Liver (tissue), 9 donors: ENCODE results near the gene ITGA2. TPM values are rescaled to one million over a fixed set of nuclear protein-coding genes. Genes with fewer than 3 reads are reported as not detected.

Experiments
- DNase-seq: peaks from one replicate; pipeline ENCODE4 v3.0.0-alpha.2; 2017; ENCODE audit warnings: low spot score
- H3K27ac ChIP-seq, 2 donors: one replicate each; pipeline ENCODE4 v1.7.0; 2013; ENCODE audit warnings: inconsistent platforms in 2 of 2, low read length in 2 of 2, control low read depth in 1 of 2, low read depth in 1 of 2, mild to moderate bottlenecking in 1 of 2
- H3K27me3 ChIP-seq, 4 donors: one replicate each; pipeline versions ENCODE4 v1.6.1 to v1.7.0; 2013; ENCODE audit warnings: low read length in 3 of 4, inconsistent platforms in 1 of 4, mild to moderate bottlenecking in 1 of 4, moderate library complexity in 1 of 4; ENCODE audit not compliant: control insufficient read depth in 4 of 4, insufficient read depth in 4 of 4
- H3K36me3 ChIP-seq, 4 donors: one replicate each; pipeline versions ENCODE4 v1.6.1 to v1.7.0; 2013; ENCODE audit warnings: low read length in 3 of 4, mild to moderate bottlenecking in 3 of 4, low read depth in 1 of 4, moderate library complexity in 1 of 4; ENCODE audit not compliant: control insufficient read depth in 4 of 4, insufficient read depth in 3 of 4
- H3K4me1 ChIP-seq, 4 donors: one replicate each; pipeline versions ENCODE4 v1.6.1 to v1.7.0; 2013; ENCODE audit warnings: low read length in 3 of 4, mild to moderate bottlenecking in 3 of 4, moderate library complexity in 1 of 4; ENCODE audit not compliant: control insufficient read depth in 4 of 4, insufficient read depth in 4 of 4
- H3K4me3 ChIP-seq, 3 donors: one replicate each; pipeline versions ENCODE4 v1.6.1 to v1.7.0; 2013; ENCODE audit warnings: low read length in 3 of 3, control low read depth in 1 of 3, low read depth in 1 of 3, mild to moderate bottlenecking in 1 of 3
- H3K9ac ChIP-seq, 2 donors: one replicate each; pipeline ENCODE4 v1.7.0; 2013; ENCODE audit warnings: low read length in 2 of 2, mild to moderate bottlenecking in 2 of 2, moderate library complexity in 2 of 2, control low read depth in 1 of 2, low read depth in 1 of 2
- H3K9me3 ChIP-seq, 4 donors: one replicate each; pipeline versions ENCODE4 v1.6.1 to v1.7.0; 2013; ENCODE audit warnings: low read length in 3 of 4; ENCODE audit not compliant: control insufficient read depth in 4 of 4
- EGR1 ChIP-seq, 2 donors: IDR thresholded peaks; 2 replicates each; pipeline ENCODE4 v1.6.1; 2016 to 2018; ENCODE audit warnings: antibody characterized with exemption in 2 of 2, low read depth in 2 of 2
- FOXA1 ChIP-seq: IDR thresholded peaks from 2 replicates; pipeline ENCODE4 v1.6.1; 2016; ENCODE audit warnings: antibody characterized with exemption
- FOXA2 ChIP-seq: IDR thresholded peaks from 2 replicates; pipeline ENCODE4 v1.6.1; 2016; ENCODE audit warnings: antibody characterized with exemption
- GABPA ChIP-seq, 2 donors: IDR thresholded peaks in 1 of 2; conservative IDR thresholded peaks in 1 of 2; 2 replicates each; pipeline ENCODE4 v1.6.1; 2016; ENCODE audit warnings: antibody characterized with exemption in 2 of 2, mild to moderate bottlenecking in 1 of 2, moderate library complexity in 1 of 2
- HNF4G ChIP-seq: IDR thresholded peaks from 2 replicates; pipeline ENCODE4 v1.6.1; 2016; ENCODE audit warnings: antibody characterized with exemption
- JUND ChIP-seq, 2 donors: IDR thresholded peaks; 2 replicates each; pipeline ENCODE4 v1.6.1; 2016; ENCODE audit warnings: antibody characterized with exemption in 2 of 2
- NR2F2 ChIP-seq: IDR thresholded peaks from 2 replicates; pipeline ENCODE4 v1.6.1; 2016; ENCODE audit warnings: antibody characterized with exemption
- RAD21 ChIP-seq, 2 donors: IDR thresholded peaks; 2 replicates each; pipeline ENCODE4 v1.6.1; 2016; ENCODE audit warnings: antibody characterized with exemption in 2 of 2, mild to moderate bottlenecking in 2 of 2
- RXRA ChIP-seq, 2 donors: IDR thresholded peaks; 2 replicates each; pipeline ENCODE4 v1.6.1; 2017 to 2018; ENCODE audit warnings: antibody characterized with exemption in 2 of 2, mild to moderate bottlenecking in 1 of 2
- SP1 ChIP-seq: IDR thresholded peaks from 2 replicates; pipeline ENCODE4 v1.6.1; 2018; ENCODE audit warnings: antibody characterized with exemption, mild to moderate bottlenecking
- TAF1 ChIP-seq: conservative IDR thresholded peaks from 2 replicates; pipeline ENCODE4 v1.6.1; 2016; ENCODE audit warnings: antibody characterized with exemption, mild to moderate bottlenecking
- YY1 ChIP-seq: IDR thresholded peaks from 2 replicates; pipeline ENCODE4 v1.6.1; 2016; ENCODE audit warnings: antibody characterized with exemption, mild to moderate bottlenecking
- WGBS: extraction: QIAGEN DNeasy Blood & Tissue Kit; methylation state at CpG from one replicate; pipeline ENCODE4 v1.1.7; 2013; 5-methylcytosine and 5-hydroxymethylcytosine counted together
- polyA plus RNA-seq, 2 donors: library from polyadenylated mRNA; stranded (reverse) in 1 of 2; unstranded in 1 of 2; fragments of 200-250 nt in 1 of 2; fragments of >200 nt in 1 of 2; fragmentation: Nextera tagmentation in 1 of 2; extraction: Ambion mirVana in 1 of 2; gene quantifications; one replicate each; pipeline versions ENCODE4 v1.2.1 to v1.2.3, GENCODE V29; 2013 to 2015
- total RNA-seq, 2 donors: library from RNA; depleted of rRNA; stranded (reverse); fragments of >200 nt; gene quantifications; one replicate each; pipeline ENCODE4 v1.2.3, GENCODE V29; 2014
- TF ChIP-seq, protein P1 (sequence below): IDR thresholded peaks from 2 replicates; pipeline ENCODE4 v1.6.1; 2016; ENCODE audit warnings: antibody characterized with exemption
- TF ChIP-seq, protein P2 (sequence below): IDR thresholded peaks from 2 replicates; pipeline ENCODE4 v1.6.1; 2016; ENCODE audit warnings: antibody characterized with exemption
- TF ChIP-seq, protein P3 (sequence below): IDR thresholded peaks from 2 replicates; pipeline ENCODE4 v1.6.1; 2016; ENCODE audit warnings: antibody characterized with exemption
- TF ChIP-seq, protein P4 (sequence below): fragments of 150-350 bp; IDR thresholded peaks from 2 replicates; pipeline ENCODE4 v1.5.1; 2017; ENCODE audit warnings: improper control_type of control experiment, low read depth, low read length; ENCODE audit not compliant: missing input control
- donor health status: healthy.
- donor health status: healthy.
- donor health status: healthy.
- donor health status: healthy.
- donor health status: healthy.

The ITGA2 gene
- total and polyA plus RNA-seq, 4 donors = 0.12 to 0.61 (median 0.33) TPM

DNA sequence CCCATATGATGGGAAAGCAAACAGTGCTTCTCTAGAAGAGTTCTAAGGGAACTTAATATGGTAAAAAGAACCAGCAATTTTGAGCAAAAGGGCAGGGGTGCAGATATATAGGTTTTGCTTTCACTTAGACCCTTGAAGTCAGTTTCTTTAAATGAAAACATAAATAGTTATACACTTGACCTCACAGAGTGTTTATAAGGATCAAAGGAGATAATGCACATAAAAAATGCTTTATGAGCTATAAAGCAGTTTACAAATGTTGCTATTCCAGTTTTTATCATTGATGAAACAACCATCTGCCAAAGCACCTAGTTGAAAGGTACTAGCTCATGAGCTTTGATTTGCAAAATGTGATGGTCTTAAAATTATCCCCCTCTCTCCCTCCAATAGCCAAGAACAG lies 45.7 kb downstream of the ITGA2 start (continued):
- TF ChIP-seq GABPA (IDR thresholded peaks at IDR 0.05 in 1 of 2, conservative IDR thresholded peaks at IDR 0.05 in 1 of 2) (no peak), NR2F2 (no peak), HNF4G (no peak)

DNA sequence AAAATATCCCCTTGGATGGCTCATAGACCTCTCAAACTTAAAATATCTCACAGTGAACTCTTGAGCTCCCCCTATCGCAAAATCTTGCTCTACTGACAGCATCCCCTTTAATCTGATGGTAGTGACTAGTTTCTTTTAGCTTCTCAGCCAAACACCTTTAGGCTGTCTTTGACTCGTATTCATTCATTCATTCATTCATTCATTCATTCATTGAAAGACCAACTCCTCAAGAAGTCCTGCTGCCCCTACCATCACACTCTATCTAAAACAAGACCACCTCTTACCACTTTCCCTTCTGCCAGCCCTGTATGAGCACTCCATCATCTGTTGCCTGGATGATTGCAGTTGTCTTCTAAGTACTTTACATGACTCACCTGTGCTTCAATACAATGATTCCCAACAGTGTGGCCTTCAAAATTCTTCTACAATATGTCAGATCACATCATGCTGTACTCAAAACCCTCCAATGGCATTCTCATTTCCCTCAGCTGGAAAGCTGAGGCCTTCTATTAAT lies 46.8 kb downstream of the ITGA2 start:
- no peak overlapping the region for H3K27ac ChIP-seq
- no peaks in the 10 kb centered on the region for H3K9me3 ChIP-seq
- no peaks in the 10 kb centered on the region for H3K4me1 ChIP-seq
- DNase-seq = no peak
- no peaks in the 10 kb centered on the region for H3K27me3 ChIP-seq
- 50% methylated on average over 2 of the region's 2 CpGs for WGBS
- H3K9ac ChIP-seq = no peak overlapping the region
- TF ChIP-seq, protein P1, sequence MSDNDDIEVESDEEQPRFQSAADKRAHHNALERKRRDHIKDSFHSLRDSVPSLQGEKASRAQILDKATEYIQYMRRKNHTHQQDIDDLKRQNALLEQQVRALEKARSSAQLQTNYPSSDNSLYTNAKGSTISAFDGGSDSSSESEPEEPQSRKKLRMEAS = no peak
- TF ChIP-seq RAD21 (IDR thresholded peaks at IDR 0.05) (peak in 1 of 2 donors; percentile 21), RXRA (IDR thresholded peaks at IDR 0.05) (no peak)
- H3K36me3 ChIP-seq = no peaks in the 10 kb centered on the region
- H3K4me3 ChIP-seq = no peak overlapping the region

DNA sequence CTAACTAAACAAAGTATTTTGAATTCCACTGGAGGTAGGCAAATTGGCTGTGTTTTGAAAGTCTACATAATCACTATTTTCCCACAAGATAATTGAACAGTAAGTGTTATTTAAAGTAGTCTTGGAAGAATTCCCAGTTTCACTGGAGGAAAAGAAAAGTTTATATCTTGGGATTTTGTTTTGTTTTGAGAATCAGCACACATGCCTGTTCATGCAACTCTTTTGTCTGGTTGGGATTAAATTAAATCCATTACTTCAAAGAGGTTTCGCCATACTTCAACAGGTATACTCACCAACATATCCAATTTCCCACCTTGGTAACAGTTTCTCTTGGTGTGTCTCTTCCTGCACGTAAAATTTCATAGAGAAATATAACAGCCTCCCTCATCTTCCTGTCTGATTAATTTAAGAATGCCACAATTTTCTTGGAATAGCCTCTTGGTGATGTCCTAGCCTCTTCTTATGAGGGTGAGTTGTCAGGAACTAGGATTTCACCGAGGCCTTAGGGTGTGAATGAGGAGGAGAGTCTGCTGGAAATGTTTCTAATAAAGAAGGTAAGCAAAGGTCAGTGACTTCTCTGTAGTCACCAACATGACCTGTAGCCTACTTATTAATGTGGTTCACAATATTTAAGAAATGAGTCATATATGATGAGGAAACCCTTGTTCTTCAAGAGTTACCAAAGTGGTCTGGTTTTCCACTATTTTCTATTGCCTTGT lies 48.1 kb downstream of the ITGA2 start:
- no peaks in the 10 kb centered on the region for H3K9me3 ChIP-seq
- no peaks in the 10 kb centered on the region for H3K27me3 ChIP-seq
- H3K36me3 ChIP-seq = no peaks in the 10 kb centered on the region
- no peak overlapping the region for H3K4me3 ChIP-seq
- H3K27ac ChIP-seq = no peak overlapping the region
- no peak overlapping the region for H3K9ac ChIP-seq
- 82% methylated on average over 3 of the region's 3 CpGs for WGBS
- TF ChIP-seq TAF1 = no peak
- TF ChIP-seq, protein P1 = no peak
- TF ChIP-seq JUND (IDR thresholded peaks at IDR 0.05) = no peak
- TF ChIP-seq, protein P2, sequence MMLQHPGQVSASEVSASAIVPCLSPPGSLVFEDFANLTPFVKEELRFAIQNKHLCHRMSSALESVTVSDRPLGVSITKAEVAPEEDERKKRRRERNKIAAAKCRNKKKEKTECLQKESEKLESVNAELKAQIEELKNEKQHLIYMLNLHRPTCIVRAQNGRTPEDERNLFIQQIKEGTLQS = no peak
- TF ChIP-seq RAD21 (IDR thresholded peaks at IDR 0.05) = no peak
- TF ChIP-seq, protein P3, sequence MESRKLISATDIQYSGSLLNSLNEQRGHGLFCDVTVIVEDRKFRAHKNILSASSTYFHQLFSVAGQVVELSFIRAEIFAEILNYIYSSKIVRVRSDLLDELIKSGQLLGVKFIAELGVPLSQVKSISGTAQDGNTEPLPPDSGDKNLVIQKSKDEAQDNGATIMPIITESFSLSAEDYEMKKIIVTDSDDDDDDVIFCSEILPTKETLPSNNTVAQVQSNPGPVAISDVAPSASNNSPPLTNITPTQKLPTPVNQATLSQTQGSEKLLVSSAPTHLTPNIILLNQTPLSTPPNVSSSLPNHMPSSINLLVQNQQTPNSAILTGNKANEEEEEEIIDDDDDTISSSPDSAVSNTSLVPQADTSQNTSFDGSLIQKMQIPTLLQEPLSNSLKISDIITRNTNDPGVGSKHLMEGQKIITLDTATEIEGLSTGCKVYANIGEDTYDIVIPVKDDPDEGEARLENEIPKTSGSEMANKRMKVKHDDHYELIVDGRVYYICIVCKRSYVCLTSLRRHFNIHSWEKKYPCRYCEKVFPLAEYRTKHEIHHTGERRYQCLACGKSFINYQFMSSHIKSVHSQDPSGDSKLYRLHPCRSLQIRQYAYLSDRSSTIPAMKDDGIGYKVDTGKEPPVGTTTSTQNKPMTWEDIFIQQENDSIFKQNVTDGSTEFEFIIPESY = no peak
- no peak for TF ChIP-seq HNF4G
- no peak for TF ChIP-seq SP1
- TF ChIP-seq EGR1 (IDR thresholded peaks at IDR 0.05; ENCODE audit: low read depth in 2 of 2) = no peak
- TF ChIP-seq YY1 = no peak
- no peak for TF ChIP-seq NR2F2
- TF ChIP-seq FOXA1 = no peak
- TF ChIP-seq FOXA2 = no peak
- TF ChIP-seq, protein P4, sequence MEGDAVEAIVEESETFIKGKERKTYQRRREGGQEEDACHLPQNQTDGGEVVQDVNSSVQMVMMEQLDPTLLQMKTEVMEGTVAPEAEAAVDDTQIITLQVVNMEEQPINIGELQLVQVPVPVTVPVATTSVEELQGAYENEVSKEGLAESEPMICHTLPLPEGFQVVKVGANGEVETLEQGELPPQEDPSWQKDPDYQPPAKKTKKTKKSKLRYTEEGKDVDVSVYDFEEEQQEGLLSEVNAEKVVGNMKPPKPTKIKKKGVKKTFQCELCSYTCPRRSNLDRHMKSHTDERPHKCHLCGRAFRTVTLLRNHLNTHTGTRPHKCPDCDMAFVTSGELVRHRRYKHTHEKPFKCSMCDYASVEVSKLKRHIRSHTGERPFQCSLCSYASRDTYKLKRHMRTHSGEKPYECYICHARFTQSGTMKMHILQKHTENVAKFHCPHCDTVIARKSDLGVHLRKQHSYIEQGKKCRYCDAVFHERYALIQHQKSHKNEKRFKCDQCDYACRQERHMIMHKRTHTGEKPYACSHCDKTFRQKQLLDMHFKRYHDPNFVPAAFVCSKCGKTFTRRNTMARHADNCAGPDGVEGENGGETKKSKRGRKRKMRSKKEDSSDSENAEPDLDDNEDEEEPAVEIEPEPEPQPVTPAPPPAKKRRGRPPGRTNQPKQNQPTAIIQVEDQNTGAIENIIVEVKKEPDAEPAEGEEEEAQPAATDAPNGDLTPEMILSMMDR = no peak
- no peak for DNase-seq
- H3K4me1 ChIP-seq = no peaks in the 10 kb centered on the region
